K562 (cell line): Measurements from ENCODE around the gene SEC11A. TPM values are rescaled to one million over a fixed set of nuclear protein-coding genes. Genes with fewer than 3 reads are reported as not detected.

Source experiments
- ASH1L ChIP-seq: fragments of 450-650 bp; IDR thresholded peaks from 2 replicates; pipeline ENCODE4 v1.6.1; 2018; ENCODE audit warnings: borderline replicate concordance, mild to moderate bottlenecking, low read depth; ENCODE audit not compliant: partially characterized antibody
- CBX2 ChIP-seq: fragments of 200-600 bp; sonication (generic); IDR thresholded peaks from one replicate; pipeline ENCODE4 v1.6.1; 2012; ENCODE audit warnings: mild to moderate bottlenecking, low read length, inconsistent platforms; ENCODE audit not compliant: insufficient read depth, poor library complexity, severe bottlenecking
- ELF2 ChIP-seq: fragments of 250-450 bp; sonication (Bioruptor Pico); IDR thresholded peaks from 2 replicates; pipeline ENCODE4 v1.5.0; 2021; ENCODE audit warnings: mild to moderate bottlenecking
- EP400 ChIP-seq: fragments of 450-650 bp; IDR thresholded peaks from 2 replicates; pipeline ENCODE4 v1.6.1; 2017; ENCODE audit warnings: antibody characterized with exemption, mild to moderate bottlenecking, moderate library complexity
- FOXM1 ChIP-seq, 2 experiments: fragments of 450-650 bp in 1 of 2; sonication (generic) in 1 of 2; formaldehyde crosslinking in 1 of 2; IDR thresholded peaks; 2 replicates each; pipeline versions ENCODE4 v1.6.1 to v1.9.0; 2017 to 2022; ENCODE audit warnings: low read depth in 2 of 2, mild to moderate bottlenecking in 2 of 2, missing genetic modification reagents in 1 of 2, moderate library complexity in 1 of 2
- KDM5B ChIP-seq: fragments of 200-600 bp; sonication (generic); IDR thresholded peaks from 2 replicates; pipeline ENCODE4 v1.6.1; 2012; ENCODE audit warnings: low read depth, mild to moderate bottlenecking, moderate library complexity, low read length, control low read depth, inconsistent platforms; ENCODE audit not compliant: insufficient replicate concordance
- MTA2 ChIP-seq: fragments of 450-650 bp; IDR thresholded peaks from 2 replicates; pipeline ENCODE4 v1.6.1; 2016; ENCODE audit warnings: low read depth
- SETDB1 ChIP-seq: IDR thresholded peaks from one replicate; pipeline ENCODE4 v1.6.1; 2012; ENCODE audit warnings: low read length, control low read depth, inconsistent platforms
- TEAD4 ChIP-seq, 2 experiments: sonication (generic) in 1 of 2; formaldehyde crosslinking in 1 of 2; IDR thresholded peaks; 2 replicates each; pipeline versions ENCODE4 v1.6.1 to v1.8.0; 2012 to 2022; ENCODE audit warnings: borderline replicate concordance in 1 of 2, inconsistent platforms in 1 of 2, low read length in 1 of 2, mild to moderate bottlenecking in 1 of 2, missing genetic modification reagents in 1 of 2
- XRCC4 ChIP-seq: IDR thresholded peaks from one replicate; pipeline ENCODE4 v1.6.1; 2011; ENCODE audit not compliant: insufficient read depth, insufficient read length; ENCODE audit errors: extremely low read depth
- polyA plus RNA-seq, 8 experiments: library from polyadenylated mRNA; depleted of rRNA in 4 of 8; stranded (reverse) in 5 of 8; unstranded in 3 of 8; fragments of >200 nt; fragmentation: Nextera tagmentation in 2 of 8; fragmentation: Illumina TruSeq in 1 of 8; extraction: Ambion mirVana in 2 of 8; extraction: Trizol in 1 of 8; gene quantifications; 2 replicates each; pipeline versions ENCODE4 v1.2.1 to v1.2.3, GENCODE V29; 2011 to 2014; ENCODE audit warnings: inconsistent platforms in 1 of 8, missing spikeins in 1 of 8
- total RNA-seq, 7 experiments: library from RNA; depleted of rRNA in 6 of 7; stranded (reverse); fragments of >200 nt in 6 of 7; fragmentation: Illumina TruSeq in 2 of 7; extraction: Trizol in 2 of 7; gene quantifications; 2 replicates each; pipeline versions ENCODE4 v1.2.1 to v1.2.3, GENCODE V29; 2011 to 2021; ENCODE audit warnings: low replicate concordance in 1 of 7
- TF ChIP-seq, protein P1 (sequence below): IDR thresholded peaks from 3 replicates; pipeline ENCODE4 v1.6.1; 2011; ENCODE audit warnings: borderline replicate concordance, mild to moderate bottlenecking, moderate library complexity; ENCODE audit not compliant: insufficient read length; ENCODE audit errors: extremely low read depth
- TF ChIP-seq, protein P2 (sequence below): fragments of 450-650 bp; IDR thresholded peaks from 2 replicates; pipeline ENCODE4 v1.6.1; 2017; ENCODE audit warnings: antibody characterized with exemption, mild to moderate bottlenecking
- TF ChIP-seq, protein P3 (sequence below): fragments of 450-650 bp; IDR thresholded peaks from 2 replicates; pipeline ENCODE4 v1.6.1; 2014; ENCODE audit warnings: low read depth, mild to moderate bottlenecking, moderate library complexity, borderline replicate concordance
- TF ChIP-seq, protein P4 (sequence below), 2 experiments: fragments of 450-650 bp in 1 of 2; sonication (generic) in 1 of 2; formaldehyde crosslinking in 1 of 2; IDR thresholded peaks in 1 of 2; conservative IDR thresholded peaks in 1 of 2; 2 replicates each; pipeline versions ENCODE4 v1.6.1 to v1.8.1; 2016 to 2023; ENCODE audit warnings: mild to moderate bottlenecking in 2 of 2, moderate library complexity in 2 of 2, inconsistent platforms in 1 of 2, missing genetic modification reagents in 1 of 2
- TF ChIP-seq, protein P5 (sequence below): fragments of 250-450 bp; sonication (Bioruptor Pico); IDR thresholded peaks from 2 replicates; pipeline ENCODE4 v1.8.0; 2021; ENCODE audit warnings: borderline replicate concordance, mild to moderate bottlenecking, moderate library complexity; ENCODE audit not compliant: poor library complexity, severe bottlenecking

SEC11A gene
- total and polyA plus RNA-seq, 9 of the 15 experiments (the other 6 are each of a cell fraction or from before 2014, with no cell fraction given), result 175 to 310 (median 229) TPM

DNA sequence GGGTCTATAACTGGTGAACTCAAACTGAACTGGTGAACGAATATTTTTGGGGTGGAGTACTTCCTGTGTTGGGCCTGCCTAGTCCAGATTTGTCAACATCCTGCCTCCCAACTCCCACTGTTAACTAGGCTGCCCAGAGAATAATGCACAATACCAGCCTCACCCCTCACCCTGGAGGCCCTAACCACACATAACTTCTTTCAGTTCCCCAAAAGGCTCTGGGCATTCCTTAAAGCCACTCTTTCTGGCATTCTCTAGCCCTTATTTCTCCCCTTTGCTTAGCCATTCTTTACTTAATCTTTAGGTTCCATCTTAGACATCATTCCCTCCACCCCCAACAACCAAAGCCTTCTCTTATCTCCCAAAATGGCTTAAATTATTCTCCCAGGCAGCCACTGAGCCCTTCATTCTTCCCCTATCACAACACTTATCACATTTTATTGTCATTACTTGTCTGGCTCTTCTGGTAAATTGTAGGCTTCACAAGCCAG is 9.1 kb upstream of the SEC11A start (continued):
- TF ChIP-seq CBX2 (no peak), SETDB1 (no peak), TEAD4 (IDR thresholded peaks at IDR 0.05; ENCODE audit: low read length) (0 out of 2 replicates have a peak, but pooled peaks have one; percentile 23), TEAD4 (CRISPR knock-in tag; IDR thresholded peaks at IDR 0.05; ENCODE audit: borderline replicate concordance) (no peak), KDM5B (no peak), FOXM1 (IDR thresholded peaks at IDR 0.05; ENCODE audit: low read depth) (no peak), FOXM1 (CRISPR knock-in tag; IDR thresholded peaks at IDR 0.05; ENCODE audit: low read depth) (no peak), MTA2 (no peak), XRCC4 (no peak), ELF2 (CRISPR knock-in tag) (no peak), EP400 (0 out of 2 replicates have a peak, but pooled peaks have one; percentile 39), ASH1L (no peak)
- TF ChIP-seq, protein P1, sequence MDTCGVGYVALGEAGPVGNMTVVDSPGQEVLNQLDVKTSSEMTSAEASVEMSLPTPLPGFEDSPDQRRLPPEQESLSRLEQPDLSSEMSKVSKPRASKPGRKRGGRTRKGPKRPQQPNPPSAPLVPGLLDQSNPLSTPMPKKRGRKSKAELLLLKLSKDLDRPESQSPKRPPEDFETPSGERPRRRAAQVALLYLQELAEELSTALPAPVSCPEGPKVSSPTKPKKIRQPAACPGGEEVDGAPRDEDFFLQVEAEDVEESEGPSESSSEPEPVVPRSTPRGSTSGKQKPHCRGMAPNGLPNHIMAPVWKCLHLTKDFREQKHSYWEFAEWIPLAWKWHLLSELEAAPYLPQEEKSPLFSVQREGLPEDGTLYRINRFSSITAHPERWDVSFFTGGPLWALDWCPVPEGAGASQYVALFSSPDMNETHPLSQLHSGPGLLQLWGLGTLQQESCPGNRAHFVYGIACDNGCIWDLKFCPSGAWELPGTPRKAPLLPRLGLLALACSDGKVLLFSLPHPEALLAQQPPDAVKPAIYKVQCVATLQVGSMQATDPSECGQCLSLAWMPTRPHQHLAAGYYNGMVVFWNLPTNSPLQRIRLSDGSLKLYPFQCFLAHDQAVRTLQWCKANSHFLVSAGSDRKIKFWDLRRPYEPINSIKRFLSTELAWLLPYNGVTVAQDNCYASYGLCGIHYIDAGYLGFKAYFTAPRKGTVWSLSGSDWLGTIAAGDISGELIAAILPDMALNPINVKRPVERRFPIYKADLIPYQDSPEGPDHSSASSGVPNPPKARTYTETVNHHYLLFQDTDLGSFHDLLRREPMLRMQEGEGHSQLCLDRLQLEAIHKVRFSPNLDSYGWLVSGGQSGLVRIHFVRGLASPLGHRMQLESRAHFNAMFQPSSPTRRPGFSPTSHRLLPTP, result no peak
- TF ChIP-seq, protein P2, sequence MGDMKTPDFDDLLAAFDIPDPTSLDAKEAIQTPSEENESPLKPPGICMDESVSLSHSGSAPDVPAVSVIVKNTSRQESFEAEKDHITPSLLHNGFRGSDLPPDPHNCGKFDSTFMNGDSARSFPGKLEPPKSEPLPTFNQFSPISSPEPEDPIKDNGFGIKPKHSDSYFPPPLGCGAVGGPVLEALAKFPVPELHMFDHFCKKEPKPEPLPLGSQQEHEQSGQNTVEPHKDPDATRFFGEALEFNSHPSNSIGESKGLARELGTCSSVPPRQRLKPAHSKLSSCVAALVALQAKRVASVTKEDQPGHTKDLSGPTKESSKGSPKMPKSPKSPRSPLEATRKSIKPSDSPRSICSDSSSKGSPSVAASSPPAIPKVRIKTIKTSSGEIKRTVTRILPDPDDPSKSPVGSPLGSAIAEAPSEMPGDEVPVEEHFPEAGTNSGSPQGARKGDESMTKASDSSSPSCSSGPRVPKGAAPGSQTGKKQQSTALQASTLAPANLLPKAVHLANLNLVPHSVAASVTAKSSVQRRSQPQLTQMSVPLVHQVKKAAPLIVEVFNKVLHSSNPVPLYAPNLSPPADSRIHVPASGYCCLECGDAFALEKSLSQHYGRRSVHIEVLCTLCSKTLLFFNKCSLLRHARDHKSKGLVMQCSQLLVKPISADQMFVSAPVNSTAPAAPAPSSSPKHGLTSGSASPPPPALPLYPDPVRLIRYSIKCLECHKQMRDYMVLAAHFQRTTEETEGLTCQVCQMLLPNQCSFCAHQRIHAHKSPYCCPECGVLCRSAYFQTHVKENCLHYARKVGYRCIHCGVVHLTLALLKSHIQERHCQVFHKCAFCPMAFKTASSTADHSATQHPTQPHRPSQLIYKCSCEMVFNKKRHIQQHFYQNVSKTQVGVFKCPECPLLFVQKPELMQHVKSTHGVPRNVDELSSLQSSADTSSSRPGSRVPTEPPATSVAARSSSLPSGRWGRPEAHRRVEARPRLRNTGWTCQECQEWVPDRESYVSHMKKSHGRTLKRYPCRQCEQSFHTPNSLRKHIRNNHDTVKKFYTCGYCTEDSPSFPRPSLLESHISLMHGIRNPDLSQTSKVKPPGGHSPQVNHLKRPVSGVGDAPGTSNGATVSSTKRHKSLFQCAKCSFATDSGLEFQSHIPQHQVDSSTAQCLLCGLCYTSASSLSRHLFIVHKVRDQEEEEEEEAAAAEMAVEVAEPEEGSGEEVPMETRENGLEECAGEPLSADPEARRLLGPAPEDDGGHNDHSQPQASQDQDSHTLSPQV, result peak; percentile 76
- TF ChIP-seq, protein P3, sequence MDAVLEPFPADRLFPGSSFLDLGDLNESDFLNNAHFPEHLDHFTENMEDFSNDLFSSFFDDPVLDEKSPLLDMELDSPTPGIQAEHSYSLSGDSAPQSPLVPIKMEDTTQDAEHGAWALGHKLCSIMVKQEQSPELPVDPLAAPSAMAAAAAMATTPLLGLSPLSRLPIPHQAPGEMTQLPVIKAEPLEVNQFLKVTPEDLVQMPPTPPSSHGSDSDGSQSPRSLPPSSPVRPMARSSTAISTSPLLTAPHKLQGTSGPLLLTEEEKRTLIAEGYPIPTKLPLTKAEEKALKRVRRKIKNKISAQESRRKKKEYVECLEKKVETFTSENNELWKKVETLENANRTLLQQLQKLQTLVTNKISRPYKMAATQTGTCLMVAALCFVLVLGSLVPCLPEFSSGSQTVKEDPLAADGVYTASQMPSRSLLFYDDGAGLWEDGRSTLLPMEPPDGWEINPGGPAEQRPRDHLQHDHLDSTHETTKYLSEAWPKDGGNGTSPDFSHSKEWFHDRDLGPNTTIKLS, result no peak
- TF ChIP-seq, protein P4, sequence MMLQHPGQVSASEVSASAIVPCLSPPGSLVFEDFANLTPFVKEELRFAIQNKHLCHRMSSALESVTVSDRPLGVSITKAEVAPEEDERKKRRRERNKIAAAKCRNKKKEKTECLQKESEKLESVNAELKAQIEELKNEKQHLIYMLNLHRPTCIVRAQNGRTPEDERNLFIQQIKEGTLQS (IDR thresholded peaks at IDR 0.05), result no peak
- TF ChIP-seq, protein P4 (CRISPR knock-in tag; conservative IDR thresholded peaks at IDR 0.05), result no peak
- TF ChIP-seq, protein P5, sequence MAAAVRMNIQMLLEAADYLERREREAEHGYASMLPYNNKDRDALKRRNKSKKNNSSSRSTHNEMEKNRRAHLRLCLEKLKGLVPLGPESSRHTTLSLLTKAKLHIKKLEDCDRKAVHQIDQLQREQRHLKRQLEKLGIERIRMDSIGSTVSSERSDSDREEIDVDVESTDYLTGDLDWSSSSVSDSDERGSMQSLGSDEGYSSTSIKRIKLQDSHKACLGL (CRISPR knock-in tag), result no peak
